Sciatic nerve (tissue), 2 donors: ENCODE measurements around the gene RASAL1. TPM values are rescaled to one million over a fixed set of nuclear protein-coding genes. Genes with fewer than 3 reads are reported as not detected.

ENCODE experiments used
- ATAC-seq: fragments of 200-7000 bp; cut with Tn5 transposase; one replicate; pipeline ENCODE4 v1.9.1; 2020; ENCODE audit warnings: mild to moderate bottlenecking, moderate library complexity
- DNase-seq: peaks from one replicate; pipeline ENCODE4 v3.0.0-alpha.2; 2020; ENCODE audit warnings: low spot score
- intact Hi-C: fragments of 100-400 bp; cut with DNase I; formaldehyde crosslinking; loops from one replicate; pipeline ENCODE4 v1.14.2; 2022
- microRNA-seq: library from miRNA; unstranded; fragments of <30 nt; microRNA quantifications from one replicate; pipeline ENCODE4 v1.2.0, GENCODE V29; 2020
- total RNA-seq: library from RNA; stranded (reverse); fragmentation: NEBNext Ultra II Directional; extraction: Animal tissue kit (Norgen Biotek cat#: 25700); gene quantifications from one replicate; pipeline ENCODE4 v1.2.1, GENCODE V29; 2021
- donor health status: DM: no; HTN: no; CAD: no.
- donor health status: DM: no; HTN: no; CAD: no.

Gene RASAL1
- total RNA-seq, 1 donor from 2014 or later = 8.6 TPM

DNA sequence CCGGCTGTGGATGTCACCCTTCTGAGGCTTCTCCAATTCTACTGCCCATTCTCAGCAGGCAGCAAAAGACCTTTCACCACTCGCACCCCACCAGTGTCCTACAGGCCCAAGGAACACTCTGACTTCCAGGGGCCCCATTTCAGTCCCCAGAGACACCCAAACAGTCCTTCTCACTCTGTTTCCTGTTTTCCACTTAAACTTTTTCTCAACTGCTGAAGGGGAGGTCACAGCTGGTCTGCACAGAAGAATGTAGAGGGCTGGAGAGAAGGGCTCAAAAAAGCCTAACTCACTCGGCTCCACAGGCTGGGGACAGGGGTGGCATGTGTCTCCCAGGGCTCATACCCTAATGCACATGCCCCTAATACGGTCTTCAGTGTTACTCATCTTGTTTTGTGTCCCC, 83.2 kb downstream of the RASAL1 start:
- intact Hi-C loops = loop anchor here (5.0 kb wide), 1 partner anchor 120 kb away; no protein-coding TSS in a partner anchor
- no peak for ATAC-seq

DNA sequence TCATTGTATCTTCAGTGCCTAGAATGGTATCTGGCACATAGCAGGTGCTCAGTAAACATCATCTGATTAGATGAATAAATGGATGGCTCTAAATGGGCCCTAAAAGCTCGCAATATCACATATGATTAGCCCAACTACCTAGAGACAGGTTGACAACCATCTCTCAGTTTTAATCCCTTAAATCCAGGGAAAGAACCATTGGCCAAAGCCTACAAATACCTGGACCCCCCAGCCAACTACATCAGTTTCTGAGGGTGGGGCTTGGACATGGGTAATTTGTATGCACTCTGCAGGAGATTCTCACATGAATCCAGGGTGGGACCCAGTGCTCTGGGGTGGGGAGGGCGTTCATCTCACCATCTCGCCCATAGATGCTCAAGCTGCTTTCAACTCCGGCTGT, 83.8 kb downstream of the RASAL1 start:
- intact Hi-C loops = loop anchor here (5.0 kb wide), 1 partner anchor 121 kb away; no protein-coding TSS in a partner anchor
- no peak for ATAC-seq
- no peak for DNase-seq

More for the DNA sequence above, 83.2 kb downstream of the RASAL1 start:
- no peak for DNase-seq

GRCh38 chr12:113050795-113051194, 84.8 kb downstream of the RASAL1 start:
- ATAC-seq = no peak
- DNase-seq = no peak
- intact Hi-C loops = loop anchor here (5.0 kb wide), 1 partner anchor 122 kb away; no protein-coding TSS in a partner anchor

- intact Hi-C loops = loop anchor here (5.0 kb wide), 1 partner anchor 122 kb away; no protein-coding TSS in a partner anchor
- ATAC-seq = no peak
- no peak for DNase-seq
Observed at GRCh38 chr12:113049976-113050742, 85.4 kb downstream of the RASAL1 start.

Small RNAs within 50 kb of the gene (microRNA-seq; reads per million reads assigned to microRNA genes)
- not detected for gene MIR7106

Other genes starting within 250 kb of the RASAL1 start
- 19.3 TPM for gene OAS1, start 228.8 kb downstream of the RASAL1 start, total RNA-seq
- gene OAS3, start 197.3 kb downstream of the RASAL1 start, total RNA-seq = 10.0 TPM
- 8.4 TPM for gene OAS2, start 157.2 kb downstream of the RASAL1 start, total RNA-seq
- 10.1 TPM for gene DTX1, start 79.0 kb downstream of the RASAL1 start, total RNA-seq
- gene CFAP73, start 14.0 kb upstream of the RASAL1 start, total RNA-seq = 0.98 TPM
- 43.9 TPM for gene DDX54, start 49.7 kb upstream of the RASAL1 start, total RNA-seq
- gene RITA1, start 50.0 kb upstream of the RASAL1 start, total RNA-seq = 7.8 TPM
- gene TPCN1, start 85.7 kb upstream of the RASAL1 start, total RNA-seq = 90.6 TPM
- 34.3 TPM for gene SLC8B1, start 199.3 kb upstream of the RASAL1 start, total RNA-seq
- 44.2 TPM for gene PLBD2, start 222.8 kb upstream of the RASAL1 start, total RNA-seq